MV-4-11 (cell line): ENCODE results near the gene TAMALIN.
"Not testable (repeated sequence)": the region's sequence is repeated elsewhere in the genome, so short reads cannot be mapped to it uniquely, and the experiment has no call there.

Experiments used
- DNase-seq: peaks from one replicate; lab custom pipeline; 2025; lab: John Stamatoyannopoulos, UW

TAMALIN gene

GRCh38 chr12:52006726-52007157, at the start of gene TAMALIN:
TAMALIN (plus strand) TSS chr12:52006946; CDS start chr12:52007020, 74 bp downstream.
- no peak for DNase-seq

GRCh38 chr12:51958542-51958941, 48.2 kb upstream of the TAMALIN start:
- DNase-seq, result no peak

- DNase-seq, result no peak
Observed at GRCh38 chr12:51959211-51959610, 47.5 kb upstream of the TAMALIN start.

GRCh38 chr12:51959921-51960320, 46.8 kb upstream of the TAMALIN start:
- no peak for DNase-seq

GRCh38 chr12:51960488-51960887, 46.3 kb upstream of the TAMALIN start:
- no peak for DNase-seq

GRCh38 chr12:51960890-51961289, 45.9 kb upstream of the TAMALIN start:
- DNase-seq, result no peak

- no peak for DNase-seq
Observed at GRCh38 chr12:51961834-51962233, 44.9 kb upstream of the TAMALIN start.

- no peak for DNase-seq
Observed at GRCh38 chr12:51962737-51963136, 44.0 kb upstream of the TAMALIN start.

GRCh38 chr12:51963477-51963876, 43.3 kb upstream of the TAMALIN start:
- no peak for DNase-seq

GRCh38 chr12:51969643-51970042, 37.1 kb upstream of the TAMALIN start:
- DNase-seq, result no peak

GRCh38 chr12:51970904-51971646, 35.7 kb upstream of the TAMALIN start:
- DNase-seq, result no peak

GRCh38 chr12:51971679-51972421, 34.9 kb upstream of the TAMALIN start:
- DNase-seq, result peak; percentile 78

GRCh38 chr12:51972422-51972812, 34.3 kb upstream of the TAMALIN start:
- DNase-seq, result peak; percentile 33

- DNase-seq, result peak; percentile 97
Observed at GRCh38 chr12:51972849-51973273, 33.9 kb upstream of the TAMALIN start.

GRCh38 chr12:51973560-51973959, 33.2 kb upstream of the TAMALIN start:
- DNase-seq, result no peak

- no peak for DNase-seq
Observed at GRCh38 chr12:51974646-51975045, 32.1 kb upstream of the TAMALIN start.

GRCh38 chr12:51975196-51975595, 31.6 kb upstream of the TAMALIN start:
- no peak for DNase-seq

GRCh38 chr12:51976376-51977160, 30.2 kb upstream of the TAMALIN start:
- DNase-seq, result peak; percentile 65

GRCh38 chr12:51977320-51977753, 29.4 kb upstream of the TAMALIN start:
- DNase-seq, result peak; percentile 63

- not testable (repeated sequence) for DNase-seq
Observed at GRCh38 chr12:51979306-51979705, 27.4 kb upstream of the TAMALIN start.

GRCh38 chr12:51980051-51980808, 26.5 kb upstream of the TAMALIN start:
- DNase-seq, result peak; percentile 68

- DNase-seq, result no peak
Observed at GRCh38 chr12:51980809-51981127, 26.0 kb upstream of the TAMALIN start.
